Epithelial cell of prostate (primary cell): ENCODE data around the gene PRSS2.

ENCODE experiments used
- DNase-seq: peaks from one replicate; pipeline ENCODE4 v3.0.0-alpha.2; 2011; ENCODE audit warnings: low read depth, low spot score
- H3K27ac ChIP-seq: fragments of 450-650 bp; 2 replicates; pipeline ENCODE4 v1.5.1; 2017; ENCODE audit warnings: mild to moderate bottlenecking

The PRSS2 gene

DNA sequence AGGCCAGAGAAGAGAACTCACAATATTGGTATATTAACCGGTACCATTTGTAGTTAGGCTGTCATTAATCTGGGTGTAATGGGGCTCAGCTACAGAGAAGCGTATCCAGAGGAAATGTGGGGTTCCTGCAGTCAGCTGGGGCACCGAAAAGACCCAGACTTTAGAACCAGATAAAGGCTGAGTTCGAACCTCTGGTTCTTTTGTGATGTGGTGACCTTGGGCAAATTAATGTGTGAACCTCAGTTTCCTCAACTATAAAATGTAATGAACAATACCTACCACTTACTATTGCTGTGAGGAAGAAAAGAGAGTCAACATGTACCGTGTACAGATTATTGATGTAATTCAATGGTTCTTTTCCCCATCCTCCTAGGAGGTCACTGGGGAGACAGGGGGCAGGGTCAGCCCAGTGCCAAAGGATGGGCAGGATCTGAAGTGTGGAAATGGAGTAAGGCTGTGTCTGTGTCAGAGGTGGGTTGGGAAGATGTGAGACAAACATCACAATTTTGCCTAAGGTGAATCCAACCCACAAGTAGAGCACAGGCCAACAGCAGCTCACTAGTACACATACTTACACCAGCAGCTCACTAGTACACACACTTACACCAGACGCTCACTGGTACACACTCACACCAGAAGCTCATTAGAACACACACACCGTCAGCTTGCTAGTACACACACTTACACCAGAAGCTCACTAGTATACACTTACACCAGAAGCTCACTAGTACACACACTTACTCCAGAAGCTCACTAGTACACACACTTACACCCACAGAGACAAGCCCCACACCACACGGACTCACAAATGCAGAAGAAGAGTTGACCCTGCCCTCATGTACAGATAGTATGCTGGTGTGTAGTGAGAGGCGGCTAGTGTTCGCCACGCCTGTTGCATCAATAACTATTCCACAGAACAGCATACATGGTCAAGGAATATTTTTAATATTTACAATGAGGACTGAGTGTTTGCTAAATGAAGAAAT lies 28.0 kb downstream of the PRSS2 start:
- H3K27ac ChIP-seq: no peak overlapping the region
- DNase-seq: no peak

DNA sequence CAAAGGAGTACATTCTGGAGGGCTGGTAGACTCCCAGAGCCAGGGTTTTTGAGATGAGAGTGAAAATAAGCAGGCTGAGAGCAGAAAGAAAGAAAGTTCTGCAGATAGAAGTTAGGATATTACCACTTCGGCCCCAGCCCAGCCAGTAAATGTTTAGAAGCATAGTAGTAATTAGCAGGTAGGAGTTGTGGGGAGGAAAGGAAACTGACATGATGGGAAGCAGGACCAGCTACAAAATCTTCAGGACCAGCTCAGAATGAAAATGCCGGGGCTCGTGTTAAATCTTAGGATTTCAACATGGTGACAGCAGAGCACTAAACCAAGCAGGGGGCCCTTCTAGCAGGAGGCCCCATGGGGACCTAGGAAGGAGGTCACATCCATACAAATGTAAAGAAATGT lies 28.7 kb downstream of the PRSS2 start:
- H3K27ac ChIP-seq: no peak overlapping the region
- DNase-seq: no peak

DNA sequence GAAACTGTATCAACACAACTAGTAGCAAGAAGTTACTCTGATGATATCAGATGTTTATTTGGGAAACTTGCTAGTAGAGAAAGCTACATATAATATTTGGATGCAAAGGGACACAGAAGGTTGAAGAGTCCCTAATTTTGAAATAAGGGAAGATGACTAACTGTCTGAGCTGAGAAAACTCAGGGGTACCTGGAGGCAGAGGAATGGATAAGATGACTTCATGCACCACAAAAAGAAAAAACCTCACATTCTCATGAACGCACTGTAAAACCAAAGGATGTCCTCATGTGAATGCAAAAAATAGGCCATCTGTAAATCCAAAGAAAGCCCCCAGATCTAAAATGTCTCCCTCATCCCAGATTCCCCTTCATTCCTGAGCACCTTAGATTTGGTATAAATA lies 29.3 kb downstream of the PRSS2 start:
- DNase-seq: no peak
- H3K27ac ChIP-seq: no peak overlapping the region

DNA sequence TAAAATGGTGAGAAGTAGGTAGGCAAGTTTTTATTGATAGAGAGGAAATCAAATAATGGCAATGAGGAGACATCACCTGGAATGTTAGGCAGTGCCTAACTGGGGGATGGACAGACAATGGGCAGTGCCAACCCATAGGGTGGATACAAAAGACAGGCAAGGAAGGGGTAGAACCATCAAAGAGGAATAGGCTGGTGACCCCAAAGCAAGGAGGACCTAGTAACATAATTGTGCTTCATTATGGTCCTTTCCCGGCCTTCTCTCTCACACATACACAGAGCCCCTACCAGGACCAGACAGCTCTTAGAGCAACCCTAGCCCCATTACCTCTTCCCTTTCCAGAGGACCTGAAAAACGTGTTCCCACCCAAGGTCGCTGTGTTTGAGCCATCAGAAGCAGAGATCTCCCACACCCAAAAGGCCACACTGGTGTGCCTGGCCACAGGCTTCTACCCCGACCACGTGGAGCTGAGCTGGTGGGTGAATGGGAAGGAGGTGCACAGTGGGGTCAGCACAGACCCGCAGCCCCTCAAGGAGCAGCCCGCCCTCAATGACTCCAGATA lies 30.0 kb downstream of the PRSS2 start:
- no peak overlapping the region for H3K27ac ChIP-seq
- no peak for DNase-seq

DNA sequence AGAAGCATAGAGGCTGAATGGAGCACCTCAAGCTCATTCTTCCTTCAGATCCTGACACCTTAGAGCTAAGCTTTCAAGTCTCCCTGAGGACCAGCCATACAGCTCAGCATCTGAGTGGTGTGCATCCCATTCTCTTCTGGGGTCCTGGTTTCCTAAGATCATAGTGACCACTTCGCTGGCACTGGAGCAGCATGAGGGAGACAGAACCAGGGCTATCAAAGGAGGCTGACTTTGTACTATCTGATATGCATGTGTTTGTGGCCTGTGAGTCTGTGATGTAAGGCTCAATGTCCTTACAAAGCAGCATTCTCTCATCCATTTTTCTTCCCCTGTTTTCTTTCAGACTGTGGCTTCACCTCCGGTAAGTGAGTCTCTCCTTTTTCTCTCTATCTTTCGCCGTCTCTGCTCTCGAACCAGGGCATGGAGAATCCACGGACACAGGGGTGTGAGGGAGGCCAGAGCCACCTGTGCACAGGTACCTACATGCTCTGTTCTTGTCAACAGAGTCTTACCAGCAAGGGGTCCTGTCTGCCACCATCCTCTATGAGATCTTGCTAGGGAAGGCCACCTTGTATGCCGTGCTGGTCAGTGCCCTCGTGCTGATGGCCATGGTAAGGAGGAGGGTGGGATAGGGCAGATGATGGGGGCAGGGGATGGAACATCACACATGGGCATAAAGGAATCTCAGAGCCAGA lies 31.0 kb downstream of the PRSS2 start:
- no peak for DNase-seq
- no peak overlapping the region for H3K27ac ChIP-seq

DNA sequence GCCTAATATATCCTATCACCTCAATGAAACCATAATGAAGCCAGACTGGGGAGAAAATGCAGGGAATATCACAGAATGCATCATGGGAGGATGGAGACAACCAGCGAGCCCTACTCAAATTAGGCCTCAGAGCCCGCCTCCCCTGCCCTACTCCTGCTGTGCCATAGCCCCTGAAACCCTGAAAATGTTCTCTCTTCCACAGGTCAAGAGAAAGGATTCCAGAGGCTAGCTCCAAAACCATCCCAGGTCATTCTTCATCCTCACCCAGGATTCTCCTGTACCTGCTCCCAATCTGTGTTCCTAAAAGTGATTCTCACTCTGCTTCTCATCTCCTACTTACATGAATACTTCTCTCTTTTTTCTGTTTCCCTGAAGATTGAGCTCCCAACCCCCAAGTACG lies 31.5 kb downstream of the PRSS2 start:
- DNase-seq: no peak
- no peak overlapping the region for H3K27ac ChIP-seq

DNA sequence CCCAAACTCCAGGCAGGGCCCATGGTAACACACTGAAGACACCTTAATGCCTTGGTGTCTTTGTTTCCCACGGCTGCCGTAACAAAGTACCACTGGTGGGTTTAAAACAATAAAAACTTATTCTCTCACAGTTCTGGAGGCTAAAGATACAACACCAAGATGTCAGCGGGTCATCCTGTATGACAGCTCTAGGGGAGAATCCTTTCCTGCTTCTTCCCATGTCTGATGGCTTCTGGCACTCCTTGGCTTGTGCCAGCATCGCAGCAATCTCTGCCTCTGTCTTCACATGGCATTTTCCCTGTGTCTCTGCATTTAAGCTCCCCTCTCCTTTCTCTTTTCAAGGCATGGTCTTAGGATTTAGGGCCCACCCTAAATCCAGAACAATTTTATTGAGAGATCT lies 33.1 kb downstream of the PRSS2 start:
- no peak overlapping the region for H3K27ac ChIP-seq
- DNase-seq: no peak

DNA sequence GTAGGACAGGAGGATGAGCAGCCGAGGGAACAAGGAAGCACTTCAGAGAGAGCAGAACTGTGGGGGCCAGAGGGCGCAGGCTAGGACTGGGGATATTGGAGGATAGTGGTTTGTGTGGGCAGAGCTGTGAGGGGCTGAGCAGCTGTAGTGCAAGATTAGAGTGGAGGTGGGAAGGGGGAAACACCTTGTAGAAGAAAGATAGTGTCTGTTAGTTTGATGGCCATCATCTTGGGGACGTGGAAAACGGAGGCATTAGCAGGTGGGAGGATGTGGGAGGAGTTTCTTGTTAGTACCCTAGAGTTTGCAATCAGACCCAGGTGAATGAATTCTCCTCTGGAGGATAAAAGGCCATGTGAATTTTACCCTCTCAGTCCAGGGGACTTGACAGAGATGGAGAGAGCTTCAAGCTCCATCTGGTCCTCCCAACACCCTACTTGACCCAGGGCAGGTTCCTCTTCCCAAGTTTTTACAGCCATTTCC lies 34.0 kb downstream of the PRSS2 start:
- no peak for DNase-seq
- no peak overlapping the region for H3K27ac ChIP-seq

DNA sequence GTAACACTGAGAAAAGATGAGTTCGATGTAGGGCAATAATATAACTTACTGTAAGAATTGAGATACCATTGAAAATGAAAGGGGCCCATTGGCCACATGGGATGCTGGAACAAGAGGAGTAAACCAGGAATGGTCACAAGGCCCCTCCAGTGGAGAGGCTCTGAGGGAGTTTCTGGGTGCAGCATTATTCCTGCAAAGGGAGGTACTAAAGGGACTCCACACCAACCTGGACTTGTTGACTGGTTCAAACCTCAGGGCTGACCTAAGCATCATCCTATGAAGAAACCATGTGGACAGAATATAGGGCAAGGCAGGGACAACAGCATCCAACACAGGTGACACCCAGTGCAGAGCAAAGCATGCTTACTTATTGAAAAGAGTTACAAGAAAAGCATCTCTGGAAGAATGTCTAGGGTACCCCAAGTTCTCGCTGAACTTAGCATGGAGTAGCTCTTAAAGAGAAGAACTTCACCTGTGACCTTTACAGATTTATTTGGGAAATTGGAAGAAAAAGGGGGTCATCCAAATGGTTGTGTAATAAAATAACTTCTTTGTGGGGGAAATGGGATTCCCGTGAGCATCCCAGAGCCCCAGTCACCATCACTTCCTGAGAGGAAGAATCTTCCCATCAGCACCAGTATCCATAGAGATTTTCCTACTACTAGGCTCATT lies 34.7 kb downstream of the PRSS2 start:
- DNase-seq: no peak
- H3K27ac ChIP-seq: no peak overlapping the region

DNA sequence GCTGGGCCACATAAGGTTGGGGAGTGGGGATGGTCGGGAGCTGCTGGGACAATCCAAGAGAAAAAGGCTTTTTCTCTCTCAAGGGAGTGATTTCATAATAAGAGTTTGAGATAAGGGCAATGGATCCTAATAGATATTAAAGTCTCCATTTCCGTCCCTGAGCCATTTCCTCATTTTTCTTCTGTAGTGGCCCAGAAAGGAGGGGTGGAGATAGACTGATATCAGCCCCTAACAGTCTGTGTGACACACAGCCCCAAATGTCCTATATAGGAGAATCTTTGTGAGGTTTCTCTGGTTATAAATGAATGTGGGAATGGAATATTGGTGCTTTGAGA lies 35.2 kb downstream of the PRSS2 start:
- DNase-seq: no peak
- H3K27ac ChIP-seq: no peak overlapping the region

DNA sequence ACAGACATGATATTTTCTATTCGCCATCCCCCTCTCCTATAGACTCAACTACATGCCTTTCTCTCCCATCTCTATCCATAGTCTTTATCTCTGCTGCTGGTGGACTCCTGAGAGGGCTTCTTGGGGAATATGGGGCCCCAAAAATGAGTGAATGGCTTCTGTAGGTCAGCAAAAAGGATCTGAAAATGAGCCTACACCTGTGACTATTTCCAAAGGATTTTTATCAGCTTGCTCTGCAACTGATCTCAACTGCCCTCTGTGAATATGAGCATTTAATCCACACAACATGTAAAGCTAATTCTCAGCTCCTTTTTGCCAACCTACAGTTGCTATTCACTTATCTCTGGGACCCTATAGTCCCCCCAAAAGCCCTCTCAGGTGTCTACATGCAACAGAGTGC lies 36.2 kb downstream of the PRSS2 start:
- no peak for DNase-seq
- no peak overlapping the region for H3K27ac ChIP-seq

DNA sequence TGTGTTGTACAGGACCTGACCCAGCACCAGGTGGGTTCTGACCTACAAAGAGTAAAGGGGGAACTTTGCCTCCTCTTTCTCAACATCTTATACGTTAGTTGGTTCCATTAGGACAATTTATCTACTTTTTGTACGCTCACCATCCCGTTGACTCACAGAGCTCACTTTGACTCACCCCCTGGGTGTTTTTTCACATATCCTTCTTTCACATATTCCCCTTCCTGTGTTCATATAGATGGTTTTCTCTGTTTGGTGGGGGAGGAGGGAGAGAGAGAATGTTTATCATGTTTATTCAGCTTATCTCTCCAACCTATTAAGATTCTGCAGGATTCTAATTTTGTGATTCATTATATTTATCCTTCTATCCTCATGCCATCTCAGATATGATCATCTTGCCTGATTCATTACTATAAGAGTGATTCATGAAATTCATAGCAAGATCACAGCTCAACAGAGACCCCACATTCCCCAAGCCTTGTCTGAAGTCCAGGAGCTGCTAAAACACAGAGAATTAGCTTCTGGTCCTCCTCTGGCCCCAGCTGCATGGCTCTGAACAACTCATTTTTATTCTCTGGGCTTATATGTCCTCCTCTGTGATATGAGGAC lies 37.2 kb downstream of the PRSS2 start:
- H3K27ac ChIP-seq: no peak overlapping the region
- no peak for DNase-seq

DNA sequence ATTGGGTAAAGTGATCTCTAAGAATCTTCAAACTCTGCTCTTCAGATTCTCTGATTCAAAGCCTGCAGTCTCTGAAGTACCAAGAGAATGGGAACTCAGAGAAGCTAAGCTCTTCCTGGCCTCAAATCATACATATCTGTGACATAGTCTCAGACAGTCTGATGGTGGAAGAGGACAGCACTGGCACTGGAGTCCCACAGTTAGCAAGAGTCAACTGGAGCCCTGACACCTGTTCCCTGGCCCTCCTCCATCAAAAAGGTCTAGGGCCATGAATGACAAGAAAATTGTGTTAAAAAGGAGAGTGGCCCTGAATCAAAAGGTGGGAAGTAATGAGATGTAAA lies 37.7 kb downstream of the PRSS2 start:
- H3K27ac ChIP-seq: no peak overlapping the region
- DNase-seq: no peak

DNA sequence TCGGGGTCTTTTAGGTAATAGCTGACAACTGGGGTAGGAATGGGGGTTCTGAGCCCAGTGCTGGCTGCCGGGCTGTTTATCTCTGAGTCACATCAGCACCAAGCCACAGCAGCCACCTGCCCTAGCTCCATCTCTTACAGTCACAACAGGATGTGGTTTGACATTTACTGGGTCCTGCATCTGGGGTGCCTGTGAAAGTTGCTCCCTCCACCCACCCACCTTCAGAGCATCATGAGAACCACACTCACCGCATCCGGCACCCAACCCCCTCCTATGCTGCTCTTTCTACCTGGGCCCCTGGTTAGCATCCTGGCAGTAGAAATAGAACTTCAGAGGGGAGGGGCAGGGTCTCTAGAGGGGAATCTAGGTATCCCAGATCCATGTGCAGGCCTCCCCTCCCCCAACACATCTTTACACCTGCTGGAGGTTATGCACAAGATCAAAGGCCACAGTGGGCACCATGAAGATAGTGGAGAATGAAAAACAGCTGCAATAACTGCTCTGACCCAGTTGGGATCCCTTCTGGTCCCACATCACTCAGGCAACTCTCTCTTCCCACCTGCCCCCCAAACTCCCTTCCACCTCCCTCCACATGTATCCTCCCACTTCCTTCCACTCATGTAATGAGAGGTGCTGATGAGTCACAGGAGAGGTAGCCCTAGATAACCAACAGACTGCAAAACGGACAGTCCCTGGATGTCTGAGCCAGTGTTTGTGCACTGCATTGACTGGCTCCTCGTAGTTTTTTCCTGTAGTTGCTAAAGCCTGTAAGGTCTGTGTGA lies 38.2 kb downstream of the PRSS2 start:
- no peak for DNase-seq
- H3K27ac ChIP-seq: no peak overlapping the region

DNA sequence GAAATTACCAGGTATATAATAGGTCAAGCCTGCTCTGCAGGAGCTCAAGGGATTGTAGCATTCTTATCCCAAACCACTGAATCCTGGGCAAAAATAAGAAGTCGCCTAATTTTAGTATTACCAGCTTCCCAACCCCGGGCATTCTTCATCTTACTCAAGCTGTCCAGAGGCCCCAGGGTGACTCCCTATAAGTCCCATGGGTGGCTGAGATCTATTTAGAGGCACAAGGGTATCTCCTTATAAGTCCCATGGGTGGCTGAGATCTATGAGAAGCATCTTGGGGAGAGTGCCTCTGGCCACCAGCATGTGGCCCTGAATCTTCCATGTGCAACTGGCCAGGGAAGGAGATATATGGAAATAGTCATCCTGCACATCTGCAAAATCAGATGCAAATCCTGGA lies 38.9 kb downstream of the PRSS2 start:
- no peak for DNase-seq
- H3K27ac ChIP-seq: no peak overlapping the region

DNA sequence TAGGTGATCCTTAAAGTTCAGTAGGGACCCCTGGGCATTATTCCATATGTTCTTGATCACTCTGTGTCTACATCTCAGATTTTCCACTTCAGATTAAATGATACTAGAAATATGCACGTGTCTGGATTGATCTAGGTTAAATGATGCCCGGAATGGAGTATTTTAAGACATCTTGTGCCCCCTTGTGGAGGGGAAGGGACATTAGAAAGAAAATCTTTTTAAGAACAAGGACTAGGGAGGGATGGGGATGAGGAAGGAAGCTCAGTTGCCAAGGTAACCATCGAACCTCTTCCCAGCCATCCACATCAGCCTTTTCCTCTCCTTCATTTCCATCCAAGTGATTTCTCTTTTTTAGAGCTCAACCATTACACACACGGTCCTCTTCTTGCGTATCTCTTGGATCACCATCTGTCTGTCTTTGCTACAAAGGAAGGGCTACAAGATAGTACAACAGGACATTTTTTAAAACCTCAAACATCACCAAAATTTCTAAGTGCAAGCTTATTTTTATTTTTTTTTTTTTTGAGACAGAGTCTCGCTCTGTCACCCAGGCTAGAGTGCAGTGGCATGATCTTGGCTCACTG lies 40.5 kb downstream of the PRSS2 start:
- DNase-seq: no peak
- H3K27ac ChIP-seq: no peak overlapping the region

DNA sequence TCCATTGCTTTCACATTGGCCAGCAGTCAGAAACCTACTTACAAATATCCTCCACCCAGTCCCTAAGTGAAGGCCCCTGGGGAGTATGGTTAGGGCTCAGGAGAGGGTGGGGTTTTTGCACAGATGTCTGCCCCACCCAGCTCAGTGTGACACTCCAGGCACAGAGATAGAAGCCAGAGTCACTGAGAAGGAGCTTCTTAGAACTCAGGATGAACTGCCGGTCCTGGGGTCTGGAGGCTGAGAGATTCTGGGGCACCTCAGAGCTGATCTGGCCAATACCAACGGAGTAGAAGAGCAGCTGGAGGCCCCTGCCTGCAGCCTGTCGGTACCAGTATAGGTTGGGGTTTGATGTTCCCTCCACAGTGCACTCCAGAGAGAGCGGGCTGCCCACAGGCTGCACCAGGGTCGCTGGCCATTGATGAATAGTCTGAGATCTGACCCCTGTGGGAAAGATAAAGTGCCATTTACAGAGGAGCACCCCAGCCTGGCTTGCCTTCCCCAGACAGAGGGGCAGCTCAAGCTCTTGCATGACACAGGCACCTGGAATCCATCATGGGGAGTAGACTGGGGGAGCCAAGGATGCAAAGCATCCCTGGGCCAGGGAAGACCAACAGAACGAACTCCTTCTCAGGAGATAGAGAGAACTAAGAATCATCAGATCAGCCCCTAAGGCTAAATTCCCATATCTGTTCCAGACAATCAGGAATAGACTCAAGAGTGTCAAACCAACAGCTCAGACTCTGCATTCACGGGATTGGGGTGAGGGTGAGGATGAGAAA lies 41.9 kb downstream of the PRSS2 start:
- H3K27ac ChIP-seq: no peak overlapping the region

DNA sequence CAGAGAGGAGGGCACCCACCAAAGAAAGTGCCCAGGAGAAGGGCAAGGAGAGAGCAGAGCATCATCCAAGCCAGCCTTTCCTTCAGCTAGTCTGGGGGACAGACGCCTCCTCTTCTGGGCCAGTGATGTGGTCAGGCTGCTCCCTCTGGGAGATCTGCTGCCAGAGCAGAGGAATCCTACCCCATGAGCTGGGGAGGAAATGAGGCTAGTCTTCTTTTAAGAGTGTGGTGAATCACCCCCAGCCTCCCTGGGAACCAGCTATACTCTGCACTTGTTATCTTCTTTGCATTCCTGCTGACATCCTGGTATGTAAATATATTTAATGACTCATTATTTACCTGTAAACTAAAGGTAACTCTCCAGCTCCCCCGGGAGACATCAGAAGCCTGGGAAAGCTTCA lies 42.5 kb downstream of the PRSS2 start:
- no peak overlapping the region for H3K27ac ChIP-seq

More for the DNA sequence above, 41.9 kb downstream of the PRSS2 start:
- no peak for DNase-seq

DNA sequence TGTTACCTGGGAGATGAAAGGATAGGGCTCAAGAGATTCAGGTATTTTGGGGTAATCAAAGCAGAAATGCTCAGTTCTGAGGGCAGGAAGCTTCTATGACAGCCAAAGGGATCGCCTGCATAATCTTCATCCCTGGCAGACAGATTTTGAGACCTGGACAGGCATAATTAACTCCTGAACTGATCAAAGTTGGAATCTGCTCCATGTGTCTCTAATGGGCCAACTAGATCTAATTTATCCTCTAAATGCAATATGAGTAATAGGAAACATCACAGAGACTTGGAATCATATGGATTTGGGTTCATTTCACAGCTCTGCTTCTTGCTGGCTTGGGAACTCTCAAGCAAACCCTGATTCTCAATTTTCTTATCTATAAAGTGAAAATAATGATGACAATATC lies 42.9 kb downstream of the PRSS2 start:
- H3K27ac ChIP-seq: no peak overlapping the region
- DNase-seq: no peak

More for the DNA sequence above, 42.5 kb downstream of the PRSS2 start:
- DNase-seq: peak; percentile 65
